HG03159 (cell line): ENCODE data around the gene HMCN1.
"Not testable (repeated sequence)": the region's sequence is repeated elsewhere in the genome, so short reads cannot be mapped to it uniquely, and the experiment has no call there.

Source experiments
- ATAC-seq: cut with Tn5 transposase; IDR thresholded peaks from one replicate; pipeline ENCODE4 v1.9.1; 2021; ENCODE audit warnings: mild to moderate bottlenecking, moderate library complexity; ENCODE audit not compliant: unreplicated experiment

The HMCN1 gene

GRCh38 chr1:185739967-185740366, 5.8 kb downstream of the HMCN1 start:
- ATAC-seq: no peak

GRCh38 chr1:185741551-185741950, 7.4 kb downstream of the HMCN1 start:
- no peak for ATAC-seq

- ATAC-seq: no peak
These were observed 8.2 kb downstream of the HMCN1 start for GRCh38 chr1:185742403-185742802.

GRCh38 chr1:185745165-185745564, 11.0 kb downstream of the HMCN1 start:
- ATAC-seq: no peak

- ATAC-seq: no peak
These were observed 24.9 kb downstream of the HMCN1 start for GRCh38 chr1:185759061-185759460.

- no peak for ATAC-seq
These were observed 27.6 kb downstream of the HMCN1 start for GRCh38 chr1:185761841-185762240.

GRCh38 chr1:185767508-185768120, 33.4 kb downstream of the HMCN1 start:
- ATAC-seq: no peak

GRCh38 chr1:185768371-185768770, 34.2 kb downstream of the HMCN1 start:
- ATAC-seq: no peak

- no peak for ATAC-seq
These were observed 34.9 kb downstream of the HMCN1 start for GRCh38 chr1:185769136-185769535.

GRCh38 chr1:185774394-185774793, 40.2 kb downstream of the HMCN1 start:
- no peak for ATAC-seq

GRCh38 chr1:185775501-185775900, 41.3 kb downstream of the HMCN1 start:
- no peak for ATAC-seq

GRCh38 chr1:185776522-185776921, 42.3 kb downstream of the HMCN1 start:
- no peak for ATAC-seq

- not testable (repeated sequence) for ATAC-seq
These were observed 49.7 kb downstream of the HMCN1 start for GRCh38 chr1:185783860-185784259.

- ATAC-seq: no peak
These were observed 51.4 kb downstream of the HMCN1 start for GRCh38 chr1:185785586-185785985.

- no peak for ATAC-seq
These were observed 52.3 kb downstream of the HMCN1 start for GRCh38 chr1:185786524-185786923.

GRCh38 chr1:185787238-185787637, 53.0 kb downstream of the HMCN1 start:
- no peak for ATAC-seq

GRCh38 chr1:185788386-185788785, 54.2 kb downstream of the HMCN1 start:
- ATAC-seq: no peak

GRCh38 chr1:185789501-185790193, 55.5 kb downstream of the HMCN1 start:
- no peak for ATAC-seq

GRCh38 chr1:185790194-185790735, 56.1 kb downstream of the HMCN1 start:
- ATAC-seq: no peak

GRCh38 chr1:185792040-185792439, 57.8 kb downstream of the HMCN1 start:
- ATAC-seq: no peak

- not testable (repeated sequence) for ATAC-seq
These were observed 60.3 kb downstream of the HMCN1 start for GRCh38 chr1:185794495-185794894.

- ATAC-seq: no peak
These were observed 61.0 kb downstream of the HMCN1 start for GRCh38 chr1:185795181-185795580.
